Esophagus (tissue), 2 donors: ENCODE data around the gene GREB1L. TPM values are rescaled to one million over a fixed set of nuclear protein-coding genes. Genes with fewer than 3 reads are reported as not detected.

ENCODE experiments used
- H3K27ac ChIP-seq, 2 donors: one replicate each; pipeline ENCODE4 v1.5.1; 2013; ENCODE audit warnings: low read depth in 2 of 2, mild to moderate bottlenecking in 2 of 2, inconsistent platforms in 1 of 2, low read length in 1 of 2, moderate library complexity in 1 of 2
- H3K27me3 ChIP-seq, 2 donors: one replicate each; pipeline ENCODE4 v1.6.1; 2013; ENCODE audit warnings: low read length in 2 of 2, control low read depth in 1 of 2, mild to moderate bottlenecking in 1 of 2; ENCODE audit not compliant: insufficient read depth in 2 of 2, control insufficient read depth in 1 of 2
- H3K36me3 ChIP-seq, 2 donors: one replicate each; pipeline ENCODE4 v1.6.1; 2013; ENCODE audit warnings: low read length in 1 of 2; ENCODE audit not compliant: control insufficient read depth in 2 of 2, insufficient read depth in 2 of 2
- H3K4me1 ChIP-seq, 2 donors: one replicate each; pipeline ENCODE4 v1.6.1; 2013; ENCODE audit warnings: low read length in 1 of 2; ENCODE audit not compliant: control insufficient read depth in 2 of 2, insufficient read depth in 2 of 2
- H3K4me3 ChIP-seq, 2 donors: one replicate each; pipeline ENCODE4 v1.5.1; 2013; ENCODE audit warnings: low read length in 2 of 2, mild to moderate bottlenecking in 2 of 2, low read depth in 1 of 2, moderate library complexity in 1 of 2
- H3K9me3 ChIP-seq, 2 donors: one replicate each; pipeline ENCODE4 v1.6.1; 2013; ENCODE audit warnings: mild to moderate bottlenecking in 2 of 2, low read depth in 1 of 2, low read length in 1 of 2, moderate library complexity in 1 of 2; ENCODE audit not compliant: control insufficient read depth in 2 of 2, insufficient read depth in 1 of 2
- WGBS, 2 donors: extraction: QIAGEN DNeasy Blood & Tissue Kit; methylation state at CpG; one replicate each; pipeline ENCODE4 v1.1.7; 2013; 5-methylcytosine and 5-hydroxymethylcytosine counted together
- polyA plus RNA-seq, 2 donors: library from polyadenylated mRNA; stranded (reverse); fragments of 200-250 nt; gene quantifications; one replicate each; pipeline ENCODE4 v1.2.3, GENCODE V29; 2013
- donor health status: healthy with polysubstance abuse.
- donor health status: Bipolar disorder and iron deficiency.

Gene GREB1L
- polyA plus RNA-seq, 2 donors, result 0.16 to 0.31 TPM

DNA sequence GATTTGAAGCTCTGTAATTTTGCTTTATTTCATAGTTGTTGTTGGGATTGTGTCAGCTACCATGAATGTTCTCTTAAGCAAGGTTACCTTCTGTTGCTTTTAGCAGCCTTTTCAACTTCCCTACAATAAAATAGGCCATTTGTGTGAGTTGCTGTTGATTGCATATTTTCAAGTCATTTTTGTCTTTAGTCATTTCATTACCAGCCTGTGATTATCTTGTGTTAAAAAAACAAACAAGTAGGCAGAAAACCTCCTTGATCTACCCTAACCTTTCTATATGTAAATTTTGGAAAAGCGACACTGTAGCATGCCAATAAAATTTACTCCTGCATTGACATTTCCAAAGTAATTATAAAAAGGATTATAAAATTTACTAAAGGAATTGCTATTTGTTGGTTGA lies 19.3 kb downstream of the GREB1L start:
- no peak overlapping the region for H3K4me3 ChIP-seq
- H3K27ac ChIP-seq, result no peak overlapping the region
- H3K27me3 ChIP-seq, result no peaks in the 10 kb centered on the region
- WGBS, 2 donors, result 93% methylated on average over 1 of the region's 1 CpG
- no peaks in the 10 kb centered on the region for H3K36me3 ChIP-seq
- H3K9me3 ChIP-seq, result no peaks in the 10 kb centered on the region
- H3K4me1 ChIP-seq, result no peaks in the 10 kb centered on the region

DNA sequence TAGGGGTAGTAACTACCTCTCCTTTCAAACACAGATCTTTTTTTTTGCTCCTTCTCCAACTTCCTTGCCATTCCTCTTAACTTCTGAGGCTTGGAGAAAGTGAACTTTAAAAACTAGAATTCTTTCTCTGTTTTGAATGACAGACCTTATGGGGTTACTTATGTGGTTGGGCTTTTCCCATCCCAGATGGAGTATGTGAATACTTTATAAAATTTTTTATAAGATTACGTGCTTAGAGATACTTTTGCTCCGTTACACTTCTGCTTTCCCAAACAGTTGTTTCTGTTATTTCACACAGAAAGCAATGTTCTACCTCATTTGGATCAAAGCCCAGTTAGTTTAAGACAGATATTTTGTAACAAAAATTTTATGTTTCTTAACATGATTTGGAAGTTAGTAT lies 20.2 kb downstream of the GREB1L start:
- Histone ChIP-seq H3K4me3 (no peak overlapping the region), H3K9me3 (no peaks in the 10 kb centered on the region), H3K36me3 (no peaks in the 10 kb centered on the region), H3K4me1 (no peaks in the 10 kb centered on the region), H3K27ac (no peak overlapping the region), H3K27me3 (no peaks in the 10 kb centered on the region)
- WGBS, 2 donors, result 77 to 78% methylated on average over 2 of the region's 2 CpGs

DNA sequence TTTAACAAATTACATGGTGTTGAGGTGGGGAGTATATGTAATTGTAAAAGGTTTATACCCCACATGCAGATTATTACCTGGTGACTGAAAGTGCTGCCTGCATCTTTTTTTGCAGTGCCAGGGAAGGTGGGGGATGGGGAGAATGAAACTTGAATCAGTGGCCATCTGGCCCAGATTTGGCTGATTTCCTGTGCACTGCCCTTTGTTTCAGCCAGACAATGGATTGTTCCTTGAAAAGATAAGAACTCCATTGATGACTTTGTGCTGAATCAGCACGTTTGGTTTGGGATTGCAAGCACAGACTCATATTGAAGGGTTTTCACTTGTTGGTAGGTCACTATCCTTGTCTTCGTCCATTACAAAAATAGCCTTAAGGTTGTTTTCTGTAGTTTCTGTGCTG lies 20.9 kb downstream of the GREB1L start:
- Histone ChIP-seq H3K27ac (no peak overlapping the region), H3K36me3 (no peaks in the 10 kb centered on the region), H3K9me3 (no peaks in the 10 kb centered on the region), H3K4me1 (no peaks in the 10 kb centered on the region), H3K27me3 (no peaks in the 10 kb centered on the region), H3K4me3 (no peak overlapping the region)
- 57 to 67% methylated on average over 2 of the region's 2 CpGs for WGBS, 2 donors

DNA sequence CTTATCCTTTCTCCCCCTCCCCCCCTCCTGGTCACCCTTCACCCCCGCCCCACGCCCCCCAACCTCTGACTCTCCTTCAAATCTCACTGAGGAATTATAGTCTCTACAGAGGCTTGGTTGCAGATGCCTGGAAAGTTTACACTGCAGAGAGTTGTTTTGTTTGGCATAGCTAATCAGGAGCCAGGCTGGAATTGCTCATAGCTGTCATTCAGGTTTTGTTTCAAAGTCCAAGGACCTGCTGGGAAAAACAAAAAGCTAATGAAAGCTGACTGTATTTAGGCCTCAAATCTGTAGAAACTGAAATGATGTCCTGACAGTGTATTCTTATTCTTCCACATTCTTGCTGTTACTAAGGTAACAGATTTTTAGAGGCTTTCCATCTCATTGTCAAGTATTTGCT lies 22.6 kb downstream of the GREB1L start:
- Histone ChIP-seq H3K4me1 (no peaks in the 10 kb centered on the region), H3K36me3 (no peaks in the 10 kb centered on the region)
- 36 to 39% methylated on average over 2 of the region's 2 CpGs for WGBS, 2 donors

GRCh38 chr18:21265971-21266673 lies 24.1 kb downstream of the GREB1L start:
- 87 to 92% methylated on average over 3 of the region's 3 CpGs for WGBS, 2 donors
- H3K4me1 ChIP-seq, result no peaks in the 10 kb centered on the region
- no peak overlapping the region for H3K4me3 ChIP-seq
- no peaks in the 10 kb centered on the region for H3K27me3 ChIP-seq
- no peaks in the 10 kb centered on the region for H3K9me3 ChIP-seq
- H3K27ac ChIP-seq, result no peak overlapping the region
- no peaks in the 10 kb centered on the region for H3K36me3 ChIP-seq

More for the DNA sequence above, 22.6 kb downstream of the GREB1L start:
- Histone ChIP-seq H3K4me3 (no peak overlapping the region), H3K27ac (no peak overlapping the region), H3K9me3 (no peaks in the 10 kb centered on the region), H3K27me3 (no peaks in the 10 kb centered on the region)

- 83 to 90% methylated on average over 2 of the region's 2 CpGs for WGBS, 2 donors
- H3K27ac ChIP-seq, result no peak overlapping the region
- H3K27me3 ChIP-seq, result no peaks in the 10 kb centered on the region
- H3K4me1 ChIP-seq, result no peaks in the 10 kb centered on the region
- H3K9me3 ChIP-seq, result no peaks in the 10 kb centered on the region
- no peaks in the 10 kb centered on the region for H3K36me3 ChIP-seq
- H3K4me3 ChIP-seq, result no peak overlapping the region
These were observed 25.4 kb downstream of the GREB1L start for GRCh38 chr18:21267400-21267799.

- no peak overlapping the region for H3K27ac ChIP-seq
- H3K4me3 ChIP-seq, result no peak overlapping the region
- 0% methylated on average over 1 of the region's 1 CpG for WGBS, 2 donors
- no peaks in the 10 kb centered on the region for H3K4me1 ChIP-seq
- H3K27me3 ChIP-seq, result no peaks in the 10 kb centered on the region
- H3K36me3 ChIP-seq, result no peaks in the 10 kb centered on the region
- H3K9me3 ChIP-seq, result no peaks in the 10 kb centered on the region
These were observed 27.3 kb downstream of the GREB1L start for GRCh38 chr18:21269349-21269748.

DNA sequence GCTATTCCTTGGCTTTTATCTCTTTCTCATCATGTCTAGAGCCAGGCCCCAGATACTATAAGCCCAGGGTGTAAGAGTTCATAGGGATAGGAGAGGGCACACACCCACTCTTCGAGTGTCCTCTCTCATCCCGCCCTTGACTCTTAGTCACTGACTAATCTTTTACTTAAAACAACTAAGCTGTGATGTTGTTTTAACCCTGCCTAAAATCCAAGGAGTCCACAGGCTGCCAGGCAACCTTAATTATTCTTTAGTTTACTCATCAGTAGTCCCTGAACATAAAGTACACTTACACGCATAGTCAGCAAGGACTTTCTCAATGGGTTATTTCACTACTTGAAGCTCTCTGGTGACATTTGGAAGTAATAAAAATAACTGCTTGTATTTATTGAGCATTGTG lies 28.4 kb downstream of the GREB1L start:
- Histone ChIP-seq H3K27me3 (no peaks in the 10 kb centered on the region), H3K27ac (no peak overlapping the region), H3K4me1 (no peaks in the 10 kb centered on the region), H3K4me3 (no peak overlapping the region), H3K9me3 (no peaks in the 10 kb centered on the region), H3K36me3 (no peaks in the 10 kb centered on the region)
- 64 to 69% methylated on average over 3 of the region's 3 CpGs for WGBS, 2 donors

GRCh38 chr18:21272016-21272579 lies 30.1 kb downstream of the GREB1L start:
- Histone ChIP-seq H3K27ac (no peak overlapping the region), H3K4me1 (no peaks in the 10 kb centered on the region), H3K4me3 (no peak overlapping the region), H3K36me3 (no peaks in the 10 kb centered on the region), H3K9me3 (peaks cover 0 to 3% of the 10 kb centered on the region in 2 donors), H3K27me3 (no peaks in the 10 kb centered on the region)
- 40 to 51% methylated on average over 4 of the region's 4 CpGs for WGBS, 2 donors

GRCh38 chr18:21273568-21273967 lies 31.5 kb downstream of the GREB1L start:
- Histone ChIP-seq H3K27me3 (no peaks in the 10 kb centered on the region), H3K4me3 (no peak overlapping the region), H3K27ac (no peak overlapping the region), H3K4me1 (no peaks in the 10 kb centered on the region), H3K9me3 (peaks cover 0 to 3% of the 10 kb centered on the region in 2 donors), H3K36me3 (no peaks in the 10 kb centered on the region)
- 53 to 61% methylated on average over 3 of the region's 3 CpGs for WGBS, 2 donors
